Measurements from ENCODE around the gene ZBTB16.

The ZBTB16 gene

GRCh38 chr11:114059278-114059983, at the start of gene ZBTB16:
Gene ZBTB16, plus strand, starts transcription at chr11:114059711. Its CDS starts 3,590 bp downstream, at chr11:114063301.
- DNase-seq (ENCODE audit: low spot score): no peak

GRCh38 chr11:114010931-114011330, 48.6 kb upstream of the ZBTB16 start:
- no peak for DNase-seq (ENCODE audit: low spot score)

- DNase-seq (ENCODE audit: low spot score): no peak
These were observed 48.1 kb upstream of the ZBTB16 start for GRCh38 chr11:114011443-114011842.

DNA sequence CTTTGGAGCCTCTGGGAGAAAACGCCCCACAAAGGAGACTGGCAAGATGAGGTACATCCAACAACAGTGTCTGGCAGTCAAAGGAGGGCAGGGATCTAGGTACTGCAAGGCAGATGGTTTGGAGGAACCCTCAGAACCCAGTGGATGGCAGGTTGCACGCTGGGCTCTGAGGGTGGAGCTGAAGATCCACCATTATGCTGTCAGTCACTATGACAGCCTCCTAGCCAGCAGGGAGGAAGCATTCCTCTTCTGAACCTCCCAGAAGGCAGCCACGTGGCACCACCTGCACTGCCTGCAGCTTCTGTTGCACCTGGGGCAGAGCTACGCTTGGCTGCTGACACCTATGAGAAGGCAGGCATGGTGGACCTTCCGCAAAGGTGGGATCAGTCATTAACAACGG, 44.4 kb upstream of the ZBTB16 start:
- DNase-seq (ENCODE audit: low spot score): no peak

GRCh38 chr11:114016986-114017385, 42.5 kb upstream of the ZBTB16 start:
- no peak for DNase-seq (ENCODE audit: low spot score)

GRCh38 chr11:114017723-114018122, 41.8 kb upstream of the ZBTB16 start:
- DNase-seq (ENCODE audit: low spot score): no peak

GRCh38 chr11:114019046-114019445, 40.5 kb upstream of the ZBTB16 start:
- no peak for DNase-seq (ENCODE audit: low spot score)

DNA sequence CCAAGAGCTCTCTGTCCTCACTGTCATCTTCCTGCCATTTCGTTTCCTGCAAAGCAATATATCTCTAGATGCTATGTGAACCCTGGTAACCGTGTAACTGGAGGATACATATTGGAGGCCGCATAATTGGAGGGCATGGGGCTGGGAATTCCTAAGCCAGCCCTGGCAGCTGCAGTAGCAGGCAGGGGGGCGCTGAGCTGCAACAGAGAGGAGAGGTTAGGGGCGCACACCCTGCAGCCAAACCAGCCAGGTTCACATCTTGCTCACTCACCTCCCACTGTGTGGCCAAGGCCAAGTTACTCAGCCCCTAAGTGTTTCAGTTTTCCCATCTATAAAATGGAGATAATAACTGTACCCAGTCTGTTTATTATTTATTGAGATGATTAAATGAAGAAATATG, 39.9 kb upstream of the ZBTB16 start:
- DNase-seq (ENCODE audit: low spot score): no peak

GRCh38 chr11:114025329-114025907, 34.1 kb upstream of the ZBTB16 start:
- no peak for DNase-seq (ENCODE audit: low spot score)

DNA sequence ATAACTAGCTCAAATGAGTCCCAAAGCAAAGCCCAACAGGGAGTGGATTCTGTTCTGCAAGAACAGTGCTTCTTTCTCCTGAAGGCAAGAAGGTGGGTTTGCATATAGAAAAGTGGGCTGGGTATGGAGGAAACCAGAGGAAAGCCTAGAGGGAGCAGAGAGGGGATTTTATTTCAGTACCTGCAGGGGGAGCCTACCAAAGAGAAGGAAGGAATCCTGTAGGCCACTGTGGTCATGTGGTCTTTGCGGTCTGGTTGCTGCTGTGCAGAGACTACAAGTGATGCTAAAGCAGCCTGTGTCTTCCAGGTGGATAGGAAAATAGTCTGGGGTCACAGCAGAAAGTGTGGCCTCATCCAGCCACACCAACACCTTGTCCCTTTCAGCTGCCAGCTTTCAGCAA, 33.2 kb upstream of the ZBTB16 start:
- DNase-seq (ENCODE audit: low spot score): peak; percentile 3

DNA sequence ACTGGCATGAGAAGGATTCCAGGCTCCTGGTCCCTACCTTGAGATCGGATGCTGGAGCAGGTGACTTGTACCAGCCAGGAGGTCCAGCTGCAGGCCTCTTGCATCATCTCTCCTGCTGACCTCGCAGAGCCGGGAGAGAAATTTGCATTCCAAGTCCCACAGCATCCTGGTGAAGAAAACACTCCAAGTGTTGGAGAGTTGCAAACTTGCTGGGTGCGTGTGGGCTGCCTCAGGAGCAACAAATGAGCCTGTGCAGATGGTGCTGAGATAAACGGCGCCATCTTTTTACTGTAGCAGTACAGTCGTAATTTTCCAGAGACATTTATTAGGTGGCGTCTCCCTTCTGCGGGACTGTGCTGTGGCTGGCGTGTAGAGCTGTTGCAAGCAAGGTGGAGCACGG, 32.1 kb upstream of the ZBTB16 start:
- no peak for DNase-seq (ENCODE audit: low spot score)

DNA sequence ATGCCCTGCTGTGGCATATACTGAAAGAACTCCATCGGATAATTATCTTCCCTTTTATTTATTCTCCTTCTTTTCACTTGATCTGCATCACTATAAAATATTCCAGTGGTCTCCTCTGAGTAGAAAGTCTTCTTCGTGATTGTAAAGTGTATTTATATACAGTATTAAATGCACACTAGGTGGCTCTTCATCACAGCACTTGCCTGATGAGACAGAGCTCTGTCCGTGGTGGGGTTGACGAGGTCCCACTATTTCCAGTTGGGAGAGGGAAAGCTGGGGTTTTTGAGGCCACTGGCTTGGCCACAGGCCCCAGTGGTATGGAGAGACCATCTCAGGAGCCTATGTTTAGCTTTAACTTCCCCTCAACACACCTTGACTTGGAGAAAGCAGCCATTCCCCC, 31.6 kb upstream of the ZBTB16 start:
- no peak for DNase-seq (ENCODE audit: low spot score)

- no peak for DNase-seq (ENCODE audit: low spot score)
These were observed 28.1 kb upstream of the ZBTB16 start for GRCh38 chr11:114031246-114031966.

DNA sequence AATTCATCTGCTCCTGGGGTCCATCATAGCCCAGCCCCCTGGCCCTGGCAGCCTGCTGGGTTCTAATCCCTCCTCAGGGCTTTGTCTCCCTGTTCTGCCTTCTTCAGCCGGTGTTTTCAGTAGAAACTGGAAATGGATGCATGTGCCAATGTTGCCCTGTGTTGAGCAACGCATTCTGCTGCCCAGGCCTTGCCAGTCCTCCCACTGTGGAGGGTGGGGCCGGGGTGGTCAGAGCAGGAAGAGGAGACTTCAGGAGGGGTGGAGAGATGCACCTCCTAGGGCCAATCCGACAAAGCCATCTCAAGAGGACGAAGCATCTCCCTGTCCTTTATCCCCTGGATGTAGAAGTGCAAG, 27.6 kb upstream of the ZBTB16 start:
- no peak for DNase-seq (ENCODE audit: low spot score)

GRCh38 chr11:114033066-114033465, 26.4 kb upstream of the ZBTB16 start:
- no peak for DNase-seq (ENCODE audit: low spot score)

GRCh38 chr11:114033572-114033971, 25.9 kb upstream of the ZBTB16 start:
- DNase-seq (ENCODE audit: low spot score): no peak

DNA sequence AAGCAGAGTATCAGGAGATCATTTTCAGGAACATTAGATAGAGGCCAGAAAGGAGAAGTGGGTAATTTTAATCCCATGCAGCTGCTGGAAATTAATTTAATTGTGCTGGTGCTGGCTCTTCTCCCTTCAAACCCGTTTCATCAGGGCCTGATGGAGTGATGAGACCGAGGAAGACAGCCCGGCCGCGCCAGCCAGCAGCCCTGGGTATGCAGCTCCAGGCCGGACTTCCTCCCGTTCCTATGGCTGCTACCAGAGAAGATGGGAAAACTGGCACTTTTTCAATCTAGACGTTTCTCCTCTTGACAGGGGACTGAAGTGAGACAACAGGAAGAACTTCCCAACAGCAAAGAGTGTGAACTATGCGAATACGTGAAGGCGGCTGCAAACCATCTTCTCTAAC, 24.6 kb upstream of the ZBTB16 start:
- DNase-seq (ENCODE audit: low spot score): no peak

DNA sequence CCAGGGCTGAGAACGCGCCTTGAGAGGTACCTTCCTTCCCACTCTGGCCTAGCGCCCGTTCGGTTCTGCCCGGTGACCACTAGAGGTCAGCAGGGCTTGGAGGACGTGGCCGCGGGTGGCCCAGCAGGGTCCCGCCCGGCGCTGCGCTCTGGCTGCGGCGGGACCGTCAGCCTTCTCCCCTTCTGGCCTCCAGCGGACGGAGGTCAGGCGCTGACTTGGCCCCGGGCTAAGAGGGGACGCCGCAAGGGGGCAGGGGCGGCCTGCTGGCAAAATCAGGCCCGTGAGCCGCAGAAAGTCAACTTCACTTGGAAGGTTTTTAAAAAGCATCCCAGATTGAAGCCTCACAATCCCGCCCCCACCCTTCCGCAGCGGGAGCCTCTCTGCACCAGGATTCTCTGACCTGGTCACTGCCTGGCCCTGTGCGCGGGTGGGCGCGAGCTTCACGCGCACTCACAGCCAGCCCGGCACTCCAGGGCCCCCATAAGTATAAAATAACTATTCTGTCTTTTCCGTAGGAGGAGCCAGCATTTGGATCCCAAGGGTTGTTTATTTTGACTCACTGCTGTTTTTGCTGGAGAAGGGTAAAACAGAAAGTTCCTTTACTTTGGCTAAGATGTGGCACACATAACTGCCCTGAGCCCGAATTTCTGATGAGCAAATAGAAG, 23.2 kb upstream of the ZBTB16 start:
- peak; percentile 69 for DNase-seq (ENCODE audit: low spot score)

DNA sequence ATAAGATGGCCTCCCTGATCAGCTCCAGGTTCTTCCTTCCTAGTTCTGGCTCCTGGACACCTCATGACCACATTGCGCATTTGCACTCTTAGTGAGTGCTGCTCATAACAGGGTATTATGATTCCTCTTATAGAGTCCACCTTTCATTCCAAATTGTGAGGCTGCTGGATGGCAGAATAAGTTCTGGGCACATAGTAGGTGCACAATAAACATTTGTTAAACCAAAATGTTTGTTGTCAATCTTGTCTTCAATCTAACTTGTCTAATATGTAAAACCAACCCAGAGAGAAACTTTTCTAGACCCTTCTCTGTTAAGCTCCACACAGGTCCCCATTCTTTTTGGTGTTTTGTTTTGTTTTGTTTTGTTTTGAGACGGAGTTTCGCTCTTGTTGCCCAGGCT, 22.6 kb upstream of the ZBTB16 start:
- no peak for DNase-seq (ENCODE audit: low spot score)

DNA sequence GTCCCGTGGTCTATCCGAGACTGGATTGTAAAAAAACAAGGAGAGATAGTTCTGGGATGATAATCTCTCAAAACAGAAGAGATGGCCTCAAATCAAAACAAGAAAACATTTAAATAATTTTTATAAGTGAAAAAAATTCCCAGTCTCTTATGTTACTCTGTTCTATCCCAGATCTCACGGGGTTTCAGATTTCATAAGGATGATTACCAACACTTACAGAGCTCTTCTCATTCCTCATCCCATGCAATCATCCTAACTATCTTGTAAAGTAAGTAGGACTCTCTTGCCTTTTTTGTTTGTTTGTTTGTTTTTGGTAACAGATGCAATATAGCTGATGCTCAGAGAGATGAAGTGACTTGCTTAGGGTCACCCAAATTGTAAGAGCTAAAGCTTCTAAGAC, 20.0 kb upstream of the ZBTB16 start:
- DNase-seq (ENCODE audit: low spot score): no peak

GRCh38 chr11:114040706-114041211, 18.8 kb upstream of the ZBTB16 start:
- DNase-seq (ENCODE audit: low spot score): peak; percentile 9

DNA sequence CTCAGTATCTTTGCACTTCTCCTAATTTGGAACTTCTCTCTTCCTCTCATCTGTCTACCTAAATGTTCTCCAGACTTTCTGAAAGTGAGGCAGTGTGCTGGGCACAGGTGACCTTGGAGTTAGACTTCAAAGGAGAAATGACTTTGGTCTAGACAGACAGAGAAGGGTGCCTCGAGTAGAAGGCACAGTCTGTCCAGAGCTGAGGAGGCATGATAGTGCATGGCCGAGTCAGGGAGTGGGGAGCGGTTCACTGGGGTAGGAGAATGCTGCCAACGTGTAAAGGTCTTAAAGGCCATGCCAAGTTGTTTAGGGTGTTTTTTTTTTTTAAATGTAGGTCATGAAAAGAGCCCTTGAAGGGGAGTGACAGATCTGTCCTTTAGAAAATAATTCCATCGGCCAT, 17.3 kb upstream of the ZBTB16 start:
- no peak for DNase-seq (ENCODE audit: low spot score)

Measured in RKO (cell line).